HG02852 (cell line): ENCODE data around the gene LRRTM3.

Experiments
- ATAC-seq: cut with Tn5 transposase; IDR thresholded peaks from one replicate; pipeline ENCODE4 v1.9.1; 2021; ENCODE audit warnings: mild to moderate bottlenecking, moderate library complexity; ENCODE audit not compliant: unreplicated experiment

Gene LRRTM3

DNA sequence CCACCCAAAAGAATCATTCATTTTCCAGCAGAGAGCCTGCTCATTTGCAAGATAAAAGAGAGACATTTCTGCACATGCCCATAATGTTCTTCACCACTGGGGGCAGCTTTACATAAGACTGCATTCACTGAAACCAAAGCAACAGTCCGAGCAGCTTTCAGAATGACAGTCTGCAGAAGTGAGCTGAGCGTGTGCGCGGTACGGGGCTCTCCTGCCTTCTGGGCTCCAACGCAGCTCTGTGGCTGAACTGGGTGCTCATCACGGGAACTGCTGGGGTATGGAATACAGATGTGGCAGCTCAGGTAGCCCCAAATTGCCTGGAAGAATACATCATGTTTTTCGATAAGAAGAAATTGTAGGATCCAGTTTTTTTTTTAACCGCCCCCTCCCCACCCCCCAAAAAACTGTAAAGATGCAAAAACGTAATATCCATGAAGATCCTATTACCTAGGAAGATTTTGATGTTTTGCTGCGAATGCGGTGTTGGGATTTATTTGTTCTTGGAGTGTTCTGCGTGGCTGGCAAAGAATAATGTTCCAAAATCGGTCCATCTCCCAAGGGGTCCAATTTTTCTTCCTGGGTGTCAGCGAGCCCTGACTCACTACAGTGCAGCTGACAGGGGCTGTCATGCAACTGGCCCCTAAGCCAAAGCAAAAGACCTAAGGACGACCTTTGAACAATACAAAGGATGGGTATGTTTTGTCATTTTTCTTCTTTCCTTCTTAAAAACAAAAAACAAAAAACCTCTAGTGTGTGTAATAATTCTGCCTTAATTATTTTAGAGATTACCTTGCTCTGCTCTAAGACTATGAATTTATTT lies at the start of gene LRRTM3:
TSS of gene LRRTM3 (plus strand) at position 141 of the 820 bp plus-strand sequence.
- peak; percentile 100 for ATAC-seq

DNA sequence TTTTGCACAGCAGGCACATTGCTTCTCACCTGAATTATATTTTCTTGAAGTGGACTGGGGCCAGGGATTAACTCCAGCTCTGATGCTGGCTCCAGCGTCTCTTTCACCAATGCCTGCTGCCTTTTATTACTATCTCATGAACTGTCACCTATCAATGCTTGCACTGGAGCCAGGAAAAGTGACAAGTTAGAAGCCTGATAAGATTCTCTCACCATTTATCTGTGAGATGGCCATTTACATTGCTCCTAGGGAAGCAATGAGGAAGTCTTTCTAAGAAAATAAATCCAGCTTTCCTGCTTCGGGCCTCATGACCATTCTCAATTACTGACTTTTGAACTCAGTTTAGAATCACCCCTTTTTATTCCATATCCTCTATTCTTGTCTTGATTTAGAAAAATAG lies 48.5 kb upstream of the LRRTM3 start:
- ATAC-seq, result no peak

- ATAC-seq, result no peak
Observed at GRCh38 chr10:66880292-66880691, 45.5 kb upstream of the LRRTM3 start.

DNA sequence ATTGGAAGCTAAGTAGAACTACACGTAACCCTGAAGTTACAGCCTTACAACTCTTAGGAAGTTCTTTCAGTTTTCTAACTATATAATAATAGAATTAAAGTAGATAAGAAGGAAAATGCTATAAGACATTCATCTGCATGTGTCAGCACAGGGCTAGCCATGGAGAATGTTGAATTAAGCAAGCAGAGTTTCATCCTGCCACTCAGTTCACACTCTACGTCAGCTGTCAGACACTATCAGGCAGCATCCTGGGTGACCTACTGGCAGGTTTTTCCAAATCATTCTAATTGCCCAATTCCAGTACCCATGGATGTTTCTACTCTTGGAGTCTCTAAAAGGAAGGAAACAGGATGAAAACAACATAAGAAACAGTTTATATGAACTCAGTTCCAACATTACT lies 45.0 kb upstream of the LRRTM3 start:
- no peak for ATAC-seq

- no peak for ATAC-seq
Observed at GRCh38 chr10:66881814-66882213, 44.0 kb upstream of the LRRTM3 start.

GRCh38 chr10:66882271-66882670 lies 43.6 kb upstream of the LRRTM3 start:
- no peak for ATAC-seq

DNA sequence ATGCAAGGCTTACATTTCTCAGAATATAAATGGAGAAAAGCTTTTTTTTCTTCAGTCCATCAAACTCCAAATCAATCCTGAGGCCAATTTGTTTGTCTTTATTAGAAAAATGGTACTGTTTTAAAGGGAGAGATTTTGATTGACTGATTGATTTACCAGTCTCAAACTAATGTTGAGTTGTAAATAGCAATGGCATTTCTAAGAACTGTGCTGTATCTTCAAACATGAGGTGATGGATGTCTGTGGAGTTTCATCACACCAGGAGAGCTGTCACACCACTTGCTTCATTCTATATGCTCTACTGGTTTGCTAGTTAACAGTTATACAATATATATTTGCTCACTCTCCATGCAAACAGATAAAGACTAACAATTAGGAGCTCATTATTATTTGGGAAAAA lies 39.0 kb upstream of the LRRTM3 start:
- no peak for ATAC-seq

DNA sequence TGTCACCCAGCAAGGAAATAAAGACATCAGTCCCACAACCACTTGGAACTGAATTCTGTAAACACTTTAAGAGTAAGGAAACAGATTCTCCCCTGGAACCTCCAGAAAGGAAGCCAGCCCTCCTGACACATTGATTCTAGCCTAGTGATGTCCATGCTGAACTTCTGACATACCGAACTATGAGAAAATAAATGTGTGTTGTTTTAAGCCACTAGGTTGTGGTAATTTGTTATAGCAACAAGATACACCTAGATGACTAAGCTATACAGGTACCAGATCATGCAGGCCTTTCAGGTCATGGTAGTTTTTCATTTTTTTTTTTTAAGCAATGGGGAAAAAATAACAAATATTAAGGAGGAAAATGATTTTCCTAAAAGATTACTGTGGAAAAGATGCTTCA lies 37.6 kb upstream of the LRRTM3 start:
- no peak for ATAC-seq

DNA sequence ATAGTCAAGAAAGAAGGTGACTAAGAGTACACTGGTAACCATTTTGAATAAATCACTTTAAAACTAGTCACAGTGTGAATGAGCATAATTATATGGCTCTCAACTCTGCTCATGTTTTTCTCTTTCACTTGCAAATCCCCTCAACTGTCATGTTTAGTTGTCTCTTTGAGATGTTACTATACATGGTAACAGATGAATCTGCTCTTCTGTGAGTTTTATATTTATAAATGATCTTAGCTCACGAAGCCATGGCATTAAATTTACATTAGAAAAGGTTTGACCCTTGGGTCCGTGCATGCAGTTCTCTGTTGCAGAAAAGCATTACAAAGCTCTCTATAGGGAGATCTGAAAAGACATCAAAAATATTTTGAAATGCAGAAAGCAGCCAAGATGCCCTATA lies 33.0 kb upstream of the LRRTM3 start:
- no peak for ATAC-seq

- no peak for ATAC-seq
Observed at GRCh38 chr10:66910671-66911070, 15.2 kb upstream of the LRRTM3 start.

DNA sequence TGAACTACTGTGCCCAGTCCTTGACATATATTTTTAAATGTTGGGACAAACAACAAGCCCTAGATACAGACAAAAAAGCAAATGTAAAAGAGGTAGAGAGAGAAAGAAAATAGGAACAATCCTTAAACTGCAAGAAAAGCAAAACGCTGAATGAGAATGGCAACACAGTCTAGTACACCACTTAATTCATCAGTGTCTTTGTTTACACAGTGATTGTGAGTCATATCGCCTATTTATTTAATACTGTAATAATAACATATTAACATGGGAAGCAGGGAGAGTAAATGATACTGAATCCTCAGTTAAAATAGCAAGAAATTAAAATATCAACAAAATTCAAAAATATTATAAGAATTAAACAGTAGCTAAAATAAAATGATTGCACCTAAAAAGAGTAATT lies 9.8 kb upstream of the LRRTM3 start:
- no peak for ATAC-seq

GRCh38 chr10:66917104-66917503 lies 8.7 kb upstream of the LRRTM3 start:
- no peak for ATAC-seq

GRCh38 chr10:66919248-66919647 lies 6.6 kb upstream of the LRRTM3 start:
- no peak for ATAC-seq

GRCh38 chr10:66924674-66925345 lies 1.0 kb upstream of the LRRTM3 start:
- ATAC-seq, result no peak

DNA sequence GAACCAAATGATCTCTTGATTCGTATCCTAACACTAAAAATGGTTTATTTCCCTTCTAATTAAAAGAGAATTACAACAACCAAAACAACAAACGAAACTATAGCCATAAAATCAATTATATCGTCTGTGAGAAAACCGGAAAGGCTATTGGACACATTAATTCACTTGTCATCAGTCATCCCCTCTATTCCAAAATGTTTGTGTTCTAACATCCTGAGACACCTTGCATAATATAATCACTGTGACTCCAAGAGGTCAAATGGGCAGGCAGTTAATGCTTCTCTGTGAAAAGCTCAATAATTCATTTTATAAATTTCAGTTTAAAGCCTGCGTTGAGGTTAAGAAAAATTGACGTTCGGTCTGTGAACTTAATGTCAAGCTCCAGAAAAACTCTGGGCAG lies 463 bp upstream of the LRRTM3 start:
- no peak for ATAC-seq

DNA sequence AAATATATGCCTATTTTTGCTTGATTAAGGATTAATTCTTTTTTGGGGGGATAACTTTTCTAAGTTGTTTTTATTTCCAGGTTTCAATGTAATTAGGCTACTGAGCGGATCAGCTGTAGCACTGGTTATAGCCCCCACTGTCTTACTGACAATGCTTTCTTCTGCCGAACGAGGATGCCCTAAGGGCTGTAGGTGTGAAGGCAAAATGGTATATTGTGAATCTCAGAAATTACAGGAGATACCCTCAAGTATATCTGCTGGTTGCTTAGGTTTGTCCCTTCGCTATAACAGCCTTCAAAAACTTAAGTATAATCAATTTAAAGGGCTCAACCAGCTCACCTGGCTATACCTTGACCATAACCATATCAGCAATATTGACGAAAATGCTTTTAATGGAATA lies 1.0 kb downstream of the LRRTM3 start:
- no peak for ATAC-seq

DNA sequence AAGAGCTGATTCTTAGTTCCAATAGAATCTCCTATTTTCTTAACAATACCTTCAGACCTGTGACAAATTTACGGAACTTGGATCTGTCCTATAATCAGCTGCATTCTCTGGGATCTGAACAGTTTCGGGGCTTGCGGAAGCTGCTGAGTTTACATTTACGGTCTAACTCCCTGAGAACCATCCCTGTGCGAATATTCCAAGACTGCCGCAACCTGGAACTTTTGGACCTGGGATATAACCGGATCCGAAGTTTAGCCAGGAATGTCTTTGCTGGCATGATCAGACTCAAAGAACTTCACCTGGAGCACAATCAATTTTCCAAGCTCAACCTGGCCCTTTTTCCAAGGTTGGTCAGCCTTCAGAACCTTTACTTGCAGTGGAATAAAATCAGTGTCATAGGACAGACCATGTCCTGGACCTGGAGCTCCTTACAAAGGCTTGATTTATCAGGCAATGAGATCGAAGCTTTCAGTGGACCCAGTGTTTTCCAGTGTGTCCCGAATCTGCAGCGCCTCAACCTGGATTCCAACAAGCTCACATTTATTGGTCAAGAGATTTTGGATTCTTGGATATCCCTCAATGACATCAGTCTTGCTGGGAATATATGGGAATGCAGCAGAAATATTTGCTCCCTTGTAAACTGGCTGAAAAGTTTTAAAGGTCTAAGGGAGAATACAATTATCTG lies 1.6 kb downstream of the LRRTM3 start:
- ATAC-seq, result no peak

DNA sequence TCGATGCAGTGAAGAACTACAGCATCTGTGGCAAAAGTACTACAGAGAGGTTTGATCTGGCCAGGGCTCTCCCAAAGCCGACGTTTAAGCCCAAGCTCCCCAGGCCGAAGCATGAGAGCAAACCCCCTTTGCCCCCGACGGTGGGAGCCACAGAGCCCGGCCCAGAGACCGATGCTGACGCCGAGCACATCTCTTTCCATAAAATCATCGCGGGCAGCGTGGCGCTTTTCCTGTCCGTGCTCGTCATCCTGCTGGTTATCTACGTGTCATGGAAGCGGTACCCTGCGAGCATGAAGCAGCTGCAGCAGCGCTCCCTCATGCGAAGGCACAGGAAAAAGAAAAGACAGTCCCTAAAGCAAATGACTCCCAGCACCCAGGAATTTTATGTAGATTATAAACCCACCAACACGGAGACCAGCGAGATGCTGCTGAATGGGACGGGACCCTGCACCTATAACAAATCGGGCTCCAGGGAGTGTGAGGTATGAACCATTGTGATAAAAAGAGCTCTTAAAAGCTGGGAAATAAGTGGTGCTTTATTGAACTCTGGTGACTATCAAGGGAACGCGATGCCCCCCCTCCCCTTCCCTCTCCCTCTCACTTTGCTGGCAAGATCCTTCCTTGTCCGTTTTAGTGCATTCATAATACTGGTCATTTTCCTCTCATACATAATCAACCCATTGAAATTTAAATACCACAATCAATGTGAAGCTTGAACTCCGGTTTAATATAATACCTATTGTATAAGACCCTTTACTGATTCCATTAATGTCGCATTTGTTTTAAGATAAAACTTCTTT lies 2.3 kb downstream of the LRRTM3 start:
- no peak for ATAC-seq

GRCh38 chr10:66928776-66929175 lies 2.9 kb downstream of the LRRTM3 start:
- no peak for ATAC-seq

DNA sequence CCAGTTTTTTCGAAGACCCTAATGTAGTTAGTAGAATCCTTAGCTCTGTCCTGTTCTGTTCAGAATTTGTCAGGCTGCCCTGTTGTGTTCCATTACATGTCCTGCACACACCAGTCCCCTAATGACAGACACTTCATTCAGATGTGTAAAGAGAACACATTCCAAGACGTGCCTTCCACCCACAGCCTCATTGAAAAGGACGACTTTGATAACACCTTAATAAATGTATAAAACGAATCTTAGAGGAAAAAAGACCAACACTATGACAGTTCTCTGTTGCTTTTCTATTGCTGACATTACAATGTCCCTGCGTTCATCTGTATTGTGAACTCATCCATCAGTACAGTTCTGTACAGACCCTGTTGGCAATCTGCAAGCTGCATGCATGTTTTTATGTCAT lies 3.5 kb downstream of the LRRTM3 start:
- ATAC-seq, result no peak

DNA sequence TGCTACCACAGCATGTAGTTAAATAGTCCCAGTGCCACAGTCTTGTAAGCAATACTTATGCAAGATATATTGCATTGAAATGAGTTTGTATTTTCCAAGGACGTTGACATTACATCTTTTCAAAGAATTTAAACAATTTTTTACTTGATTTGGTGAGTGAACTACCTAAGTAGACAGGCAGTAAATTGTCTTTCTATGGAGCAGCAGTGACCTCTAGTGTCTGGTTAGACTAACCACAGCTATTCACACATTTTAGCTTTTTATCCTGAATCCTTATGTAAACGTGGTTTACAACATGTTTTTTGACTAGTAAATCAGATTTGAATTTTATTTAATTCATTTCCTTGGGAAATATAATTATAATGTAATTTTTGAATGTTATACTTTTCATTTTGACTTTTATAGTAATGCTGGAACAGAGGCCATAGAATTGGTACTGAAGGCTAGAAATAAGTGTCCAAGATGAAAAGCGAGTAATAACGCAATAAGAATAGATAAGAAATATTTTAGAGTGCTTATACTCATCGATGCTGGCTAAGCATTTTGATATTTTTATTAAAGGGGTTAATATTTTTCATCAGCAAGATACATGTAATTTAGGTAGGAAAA lies 5.6 kb downstream of the LRRTM3 start:
- peak; percentile 87 for ATAC-seq
